WTC11 (cell line): ENCODE data around the gene ZNRF3.

Experiments used
- ATF1 ChIP-seq: sonication (generic); formaldehyde crosslinking; IDR thresholded peaks from 2 replicates; pipeline ENCODE4 v1.8.1; 2023; ENCODE audit warnings: mild to moderate bottlenecking, moderate library complexity, missing genetic modification reagents
- CREB1 ChIP-seq: sonication (generic); formaldehyde crosslinking; IDR thresholded peaks from 2 replicates; pipeline ENCODE4 v1.8.0; 2023; ENCODE audit warnings: mild to moderate bottlenecking, missing genetic modification reagents
- FOXK1 ChIP-seq: sonication (generic); formaldehyde crosslinking; IDR thresholded peaks from 2 replicates; pipeline ENCODE4 v1.8.0; 2022; ENCODE audit warnings: mild to moderate bottlenecking, moderate library complexity, missing genetic modification reagents
- JUN ChIP-seq: sonication (generic); formaldehyde crosslinking; IDR thresholded peaks from 2 replicates; pipeline ENCODE4 v1.8.0; 2023; ENCODE audit warnings: mild to moderate bottlenecking, missing genetic modification reagents
- SP1 ChIP-seq: sonication (generic); formaldehyde crosslinking; conservative IDR thresholded peaks from 2 replicates; pipeline ENCODE4 v1.8.1; 2022; ENCODE audit warnings: missing genetic modification reagents
- TF ChIP-seq, protein P1 (sequence below): fragments of 200-600 bp; IDR thresholded peaks from 2 replicates; pipeline ENCODE4 v1.8.0; 2022; ENCODE audit warnings: antibody characterized with exemption
- TF ChIP-seq, protein P2 (sequence below): sonication (generic); formaldehyde crosslinking; IDR thresholded peaks from 2 replicates; pipeline ENCODE4 v1.8.0; 2023; ENCODE audit warnings: mild to moderate bottlenecking, missing genetic modification reagents
- TF ChIP-seq, protein P3 (sequence below): sonication (generic); formaldehyde crosslinking; IDR thresholded peaks from 2 replicates; pipeline ENCODE4 v1.8.1; 2022; ENCODE audit warnings: mild to moderate bottlenecking, missing genetic modification reagents, moderate library complexity, borderline replicate concordance
- TF ChIP-seq, protein P4 (sequence below): sonication (generic); formaldehyde crosslinking; IDR thresholded peaks from 2 replicates; pipeline ENCODE4 v1.8.1; 2023; ENCODE audit warnings: mild to moderate bottlenecking, missing genetic modification reagents, moderate library complexity
- TF ChIP-seq, protein P5 (sequence below): sonication (generic); formaldehyde crosslinking; IDR thresholded peaks from 2 replicates; pipeline ENCODE4 v1.8.0; 2022; ENCODE audit warnings: mild to moderate bottlenecking, missing genetic modification reagents

DNA sequence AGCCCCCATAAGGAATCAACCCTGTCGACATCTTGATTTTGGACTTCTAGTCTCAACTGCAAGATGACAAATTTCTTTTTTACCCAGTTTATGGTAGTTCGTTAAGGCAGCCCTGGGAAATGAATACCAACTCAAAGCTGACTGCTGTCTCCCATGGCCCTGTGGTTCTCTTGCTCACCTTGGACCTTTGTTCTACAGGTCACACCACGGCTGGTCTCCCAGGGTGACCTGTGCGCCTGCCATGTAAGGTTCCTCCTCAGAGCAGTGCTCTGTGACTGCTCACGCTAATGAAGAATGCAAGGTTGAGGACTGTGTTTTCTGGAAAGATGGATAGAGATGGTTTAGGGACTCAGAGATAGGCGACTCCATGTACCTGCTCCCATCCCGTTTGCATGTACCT is 68.2 kb downstream of the ZNRF3 start:
- TF ChIP-seq, protein P1, sequence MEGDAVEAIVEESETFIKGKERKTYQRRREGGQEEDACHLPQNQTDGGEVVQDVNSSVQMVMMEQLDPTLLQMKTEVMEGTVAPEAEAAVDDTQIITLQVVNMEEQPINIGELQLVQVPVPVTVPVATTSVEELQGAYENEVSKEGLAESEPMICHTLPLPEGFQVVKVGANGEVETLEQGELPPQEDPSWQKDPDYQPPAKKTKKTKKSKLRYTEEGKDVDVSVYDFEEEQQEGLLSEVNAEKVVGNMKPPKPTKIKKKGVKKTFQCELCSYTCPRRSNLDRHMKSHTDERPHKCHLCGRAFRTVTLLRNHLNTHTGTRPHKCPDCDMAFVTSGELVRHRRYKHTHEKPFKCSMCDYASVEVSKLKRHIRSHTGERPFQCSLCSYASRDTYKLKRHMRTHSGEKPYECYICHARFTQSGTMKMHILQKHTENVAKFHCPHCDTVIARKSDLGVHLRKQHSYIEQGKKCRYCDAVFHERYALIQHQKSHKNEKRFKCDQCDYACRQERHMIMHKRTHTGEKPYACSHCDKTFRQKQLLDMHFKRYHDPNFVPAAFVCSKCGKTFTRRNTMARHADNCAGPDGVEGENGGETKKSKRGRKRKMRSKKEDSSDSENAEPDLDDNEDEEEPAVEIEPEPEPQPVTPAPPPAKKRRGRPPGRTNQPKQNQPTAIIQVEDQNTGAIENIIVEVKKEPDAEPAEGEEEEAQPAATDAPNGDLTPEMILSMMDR: no peak
- TF ChIP-seq, protein P2, sequence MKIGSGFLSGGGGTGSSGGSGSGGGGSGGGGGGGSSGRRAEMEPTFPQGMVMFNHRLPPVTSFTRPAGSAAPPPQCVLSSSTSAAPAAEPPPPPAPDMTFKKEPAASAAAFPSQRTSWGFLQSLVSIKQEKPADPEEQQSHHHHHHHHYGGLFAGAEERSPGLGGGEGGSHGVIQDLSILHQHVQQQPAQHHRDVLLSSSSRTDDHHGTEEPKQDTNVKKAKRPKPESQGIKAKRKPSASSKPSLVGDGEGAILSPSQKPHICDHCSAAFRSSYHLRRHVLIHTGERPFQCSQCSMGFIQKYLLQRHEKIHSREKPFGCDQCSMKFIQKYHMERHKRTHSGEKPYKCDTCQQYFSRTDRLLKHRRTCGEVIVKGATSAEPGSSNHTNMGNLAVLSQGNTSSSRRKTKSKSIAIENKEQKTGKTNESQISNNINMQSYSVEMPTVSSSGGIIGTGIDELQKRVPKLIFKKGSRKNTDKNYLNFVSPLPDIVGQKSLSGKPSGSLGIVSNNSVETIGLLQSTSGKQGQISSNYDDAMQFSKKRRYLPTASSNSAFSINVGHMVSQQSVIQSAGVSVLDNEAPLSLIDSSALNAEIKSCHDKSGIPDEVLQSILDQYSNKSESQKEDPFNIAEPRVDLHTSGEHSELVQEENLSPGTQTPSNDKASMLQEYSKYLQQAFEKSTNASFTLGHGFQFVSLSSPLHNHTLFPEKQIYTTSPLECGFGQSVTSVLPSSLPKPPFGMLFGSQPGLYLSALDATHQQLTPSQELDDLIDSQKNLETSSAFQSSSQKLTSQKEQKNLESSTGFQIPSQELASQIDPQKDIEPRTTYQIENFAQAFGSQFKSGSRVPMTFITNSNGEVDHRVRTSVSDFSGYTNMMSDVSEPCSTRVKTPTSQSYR (CRISPR knock-in tag): no peak
- no peak for TF ChIP-seq ATF1 (CRISPR knock-in tag)
- no peak for TF ChIP-seq JUN
- TF ChIP-seq CREB1 (CRISPR knock-in tag): no peak
- TF ChIP-seq, protein P3, sequence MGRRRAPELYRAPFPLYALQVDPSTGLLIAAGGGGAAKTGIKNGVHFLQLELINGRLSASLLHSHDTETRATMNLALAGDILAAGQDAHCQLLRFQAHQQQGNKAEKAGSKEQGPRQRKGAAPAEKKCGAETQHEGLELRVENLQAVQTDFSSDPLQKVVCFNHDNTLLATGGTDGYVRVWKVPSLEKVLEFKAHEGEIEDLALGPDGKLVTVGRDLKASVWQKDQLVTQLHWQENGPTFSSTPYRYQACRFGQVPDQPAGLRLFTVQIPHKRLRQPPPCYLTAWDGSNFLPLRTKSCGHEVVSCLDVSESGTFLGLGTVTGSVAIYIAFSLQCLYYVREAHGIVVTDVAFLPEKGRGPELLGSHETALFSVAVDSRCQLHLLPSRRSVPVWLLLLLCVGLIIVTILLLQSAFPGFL (CRISPR knock-in tag): no peak
- TF ChIP-seq, protein P4, sequence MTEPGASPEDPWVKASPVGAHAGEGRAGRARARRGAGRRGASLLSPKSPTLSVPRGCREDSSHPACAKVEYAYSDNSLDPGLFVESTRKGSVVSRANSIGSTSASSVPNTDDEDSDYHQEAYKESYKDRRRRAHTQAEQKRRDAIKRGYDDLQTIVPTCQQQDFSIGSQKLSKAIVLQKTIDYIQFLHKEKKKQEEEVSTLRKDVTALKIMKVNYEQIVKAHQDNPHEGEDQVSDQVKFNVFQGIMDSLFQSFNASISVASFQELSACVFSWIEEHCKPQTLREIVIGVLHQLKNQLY (CRISPR knock-in tag): no peak
- TF ChIP-seq FOXK1: no peak
- TF ChIP-seq SP1 (CRISPR knock-in tag): no peak
- TF ChIP-seq, protein P5, sequence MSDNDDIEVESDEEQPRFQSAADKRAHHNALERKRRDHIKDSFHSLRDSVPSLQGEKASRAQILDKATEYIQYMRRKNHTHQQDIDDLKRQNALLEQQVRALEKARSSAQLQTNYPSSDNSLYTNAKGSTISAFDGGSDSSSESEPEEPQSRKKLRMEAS: no peak
